ENCODE results near the gene MARF1.
A peak's percentile ranks its signal among the peaks of the same experiment; 100 is the strongest.

The MARF1 gene

DNA sequence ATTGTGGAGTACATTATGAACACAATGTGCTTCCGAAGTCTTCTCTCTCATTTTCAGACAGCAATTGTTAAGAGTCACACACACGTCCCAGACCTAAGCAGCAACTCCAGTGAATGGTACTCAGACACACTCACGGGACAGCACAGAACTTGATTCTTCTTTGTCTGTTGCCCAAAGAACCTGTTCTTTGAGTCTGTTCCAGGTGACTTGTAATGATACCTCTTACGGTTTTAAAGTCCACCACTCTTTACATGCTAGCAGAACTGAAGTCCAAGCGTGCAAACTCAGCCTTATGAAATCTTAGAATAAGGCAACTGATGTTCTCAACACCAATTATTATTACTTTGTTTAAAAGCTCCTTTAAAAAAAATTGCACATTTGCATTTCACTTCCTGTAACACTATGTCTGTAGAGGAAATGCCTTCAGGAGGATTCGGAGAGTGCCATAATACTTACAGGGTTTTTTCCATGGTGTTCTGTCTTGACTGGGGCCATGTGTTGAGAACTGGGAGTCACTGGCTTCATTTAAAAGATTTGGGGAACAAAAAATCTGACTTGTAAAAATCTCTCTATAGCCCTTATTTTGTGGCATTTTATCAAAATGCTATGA is 48.1 kb downstream of the MARF1 start:
- H3K4me1 ChIP-seq (ENCODE audit: control insufficient read depth in 2 of 2, insufficient read depth in 1 of 2, low read depth in 1 of 2, low read length in 2 of 2), result no peaks in the 10 kb centered on the region
- H3K79me1 ChIP-seq (ENCODE audit: low read depth, low read length), result no peaks in the 10 kb centered on the region
- peaks cover 28 to 62% of the 10 kb centered on the region in 2 donors for H3K36me3 ChIP-seq (replicated peaks in 1 of 2; ENCODE audit: control insufficient read depth in 2 of 2, insufficient read depth in 2 of 2, low read length in 2 of 2)
- no peak overlapping the region for H2AFZ ChIP-seq (ENCODE audit: low read length)
- H2BK120ac ChIP-seq (ENCODE audit: low read depth, low read length), result no peak overlapping the region
- no peak overlapping the region for H3K27ac ChIP-seq (replicated peaks; ENCODE audit: low read length)
- H2AK5ac ChIP-seq (ENCODE audit: low read depth, low read length), result no peak overlapping the region
- no peak for DNase-seq (ENCODE audit: low spot score)
- H3K14ac ChIP-seq (ENCODE audit: low read length), result no peak overlapping the region
- no peak overlapping the region for H3K9ac ChIP-seq (ENCODE audit: low read depth, low read length, poor library complexity)
- H3K9me3 ChIP-seq (replicated peaks in 1 of 2; ENCODE audit: control insufficient read depth in 2 of 2, insufficient read depth in 1 of 2, low read depth in 1 of 2, low read length in 2 of 2), result no peaks in the 10 kb centered on the region
- WGBS, 2 donors (ENCODE audit: extremely low coverage in 2 of 2, insufficient read length in 2 of 2, insufficient replicate concordance in 1 of 2), result no CpG with 5 or more reads among the region's 6 CpGs
- no peaks in the 10 kb centered on the region for H3K27me3 ChIP-seq (ENCODE audit: control insufficient read depth in 3 of 3, insufficient read depth in 3 of 3, low read depth in 1 of 3, low read length in 3 of 3)
- H3K4ac ChIP-seq (ENCODE audit: low read length), result no peak overlapping the region
- H4K8ac ChIP-seq (ENCODE audit: low read depth, low read length), result no peak overlapping the region
- H3K4me3 ChIP-seq (ENCODE audit: low read length in 2 of 2), result no peak overlapping the region
- H3K23ac ChIP-seq (ENCODE audit: low read depth, low read length, poor library complexity), result no peak overlapping the region
- no peak overlapping the region for H2BK5ac ChIP-seq (ENCODE audit: low read length)
- H2BK12ac ChIP-seq (ENCODE audit: low read length), result no peak overlapping the region
- H3K4me2 ChIP-seq (ENCODE audit: insufficient read depth, low read length, poor library complexity, severe bottlenecking), result no peak overlapping the region
- H3K18ac ChIP-seq (ENCODE audit: low read length), result no peak overlapping the region
- H4K91ac ChIP-seq (ENCODE audit: low read depth, low read length, poor library complexity), result no peak overlapping the region
- no peak overlapping the region for H2BK15ac ChIP-seq (ENCODE audit: low read length)

DNA sequence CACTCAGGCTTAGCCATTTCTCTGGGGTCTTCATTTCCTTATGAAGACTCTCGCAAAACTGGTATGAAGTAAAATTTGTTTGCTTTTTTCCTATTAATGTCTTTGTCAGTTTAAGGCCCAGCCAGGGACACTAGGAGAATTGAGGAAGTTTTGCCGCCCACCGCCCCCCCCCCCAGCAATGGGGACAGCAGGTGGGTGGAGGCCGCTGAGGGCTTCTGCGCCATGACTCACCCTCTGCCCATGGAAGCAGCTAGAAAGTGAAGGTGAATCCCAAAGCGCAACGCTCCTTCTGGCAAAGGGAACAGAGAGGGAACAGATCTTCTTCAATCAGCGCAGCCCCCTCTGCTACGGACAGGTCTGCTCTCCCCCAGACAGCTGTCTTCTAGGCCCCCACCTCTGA is 49.7 kb downstream of the MARF1 start:
- Histone ChIP-seq H3K79me1 (ENCODE audit: low read depth, low read length) (no peaks in the 10 kb centered on the region), H3K27ac (replicated peaks; ENCODE audit: low read length) (no peak overlapping the region), H3K18ac (ENCODE audit: low read length) (no peak overlapping the region), H2BK120ac (ENCODE audit: low read depth, low read length) (no peak overlapping the region), H3K14ac (ENCODE audit: low read length) (no peak overlapping the region), H4K8ac (ENCODE audit: low read depth, low read length) (no peak overlapping the region), H3K4me1 (ENCODE audit: control insufficient read depth in 2 of 2, insufficient read depth in 1 of 2, low read depth in 1 of 2, low read length in 2 of 2) (no peaks in the 10 kb centered on the region), H3K4me3 (ENCODE audit: low read length in 2 of 2) (no peak overlapping the region), H3K36me3 (replicated peaks in 1 of 2; ENCODE audit: control insufficient read depth in 2 of 2, insufficient read depth in 2 of 2, low read length in 2 of 2) (peaks cover 18 to 60% of the 10 kb centered on the region in 2 donors), H2BK12ac (ENCODE audit: low read length) (no peak overlapping the region), H2BK5ac (ENCODE audit: low read length) (no peak overlapping the region), H3K4ac (ENCODE audit: low read length) (no peak overlapping the region), H3K9ac (ENCODE audit: low read depth, low read length, poor library complexity) (no peak overlapping the region), H2AFZ (ENCODE audit: low read length) (no peak overlapping the region), H3K23ac (ENCODE audit: low read depth, low read length, poor library complexity) (no peak overlapping the region), H3K4me2 (ENCODE audit: insufficient read depth, low read length, poor library complexity, severe bottlenecking) (no peak overlapping the region), H3K9me3 (replicated peaks in 1 of 2; ENCODE audit: control insufficient read depth in 2 of 2, insufficient read depth in 1 of 2, low read depth in 1 of 2, low read length in 2 of 2) (peaks cover 0 to under 1% of the 10 kb centered on the region in 2 donors), H3K27me3 (ENCODE audit: control insufficient read depth in 3 of 3, insufficient read depth in 3 of 3, low read depth in 1 of 3, low read length in 3 of 3) (no peaks in the 10 kb centered on the region), H2AK5ac (ENCODE audit: low read depth, low read length) (no peak overlapping the region), H4K91ac (ENCODE audit: low read depth, low read length, poor library complexity) (no peak overlapping the region), H2BK15ac (ENCODE audit: low read length) (no peak overlapping the region)
- no CpG with 5 or more reads among the region's 9 CpGs for WGBS, 2 donors (ENCODE audit: extremely low coverage in 2 of 2, insufficient read length in 2 of 2, insufficient replicate concordance in 1 of 2)
- no peak for DNase-seq (ENCODE audit: low spot score)

DNA sequence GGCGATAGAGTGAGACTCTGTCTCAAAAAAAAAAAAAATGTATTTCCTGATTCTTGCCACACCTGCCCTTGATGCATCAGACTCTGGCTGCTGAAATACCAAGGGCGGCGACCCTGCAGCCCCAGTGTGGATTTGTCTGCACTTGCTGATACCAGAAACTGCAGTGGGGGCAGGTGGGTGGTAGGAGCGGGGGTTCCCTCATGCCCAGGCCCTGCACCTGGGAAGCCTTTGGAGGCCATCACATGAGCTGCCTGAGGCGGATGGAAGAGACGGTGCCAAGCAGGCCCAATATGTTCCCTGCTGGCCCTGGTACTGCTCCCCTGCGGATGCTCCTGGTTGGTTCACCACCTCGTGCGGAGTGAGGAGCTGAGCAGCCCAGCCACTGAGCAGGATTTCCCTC is 50.6 kb downstream of the MARF1 start:
- Histone ChIP-seq H3K4me1 (ENCODE audit: control insufficient read depth in 2 of 2, insufficient read depth in 1 of 2, low read depth in 1 of 2, low read length in 2 of 2) (no peaks in the 10 kb centered on the region), H3K9me3 (replicated peaks in 1 of 2; ENCODE audit: control insufficient read depth in 2 of 2, insufficient read depth in 1 of 2, low read depth in 1 of 2, low read length in 2 of 2) (peaks cover 4 to 8% of the 10 kb centered on the region in 2 donors), H2BK15ac (ENCODE audit: low read length) (no peak overlapping the region), H4K8ac (ENCODE audit: low read depth, low read length) (no peak overlapping the region), H3K4ac (ENCODE audit: low read length) (no peak overlapping the region), H3K18ac (ENCODE audit: low read length) (no peak overlapping the region), H3K27me3 (ENCODE audit: control insufficient read depth in 3 of 3, insufficient read depth in 3 of 3, low read depth in 1 of 3, low read length in 3 of 3) (no peaks in the 10 kb centered on the region), H2AFZ (ENCODE audit: low read length) (no peak overlapping the region), H3K27ac (replicated peaks; ENCODE audit: low read length) (no peak overlapping the region), H3K9ac (ENCODE audit: low read depth, low read length, poor library complexity) (no peak overlapping the region), H2AK5ac (ENCODE audit: low read depth, low read length) (no peak overlapping the region), H3K36me3 (replicated peaks in 1 of 2; ENCODE audit: control insufficient read depth in 2 of 2, insufficient read depth in 2 of 2, low read length in 2 of 2) (peaks cover 13 to 60% of the 10 kb centered on the region in 2 donors), H2BK5ac (ENCODE audit: low read length) (no peak overlapping the region), H3K79me1 (ENCODE audit: low read depth, low read length) (peaks cover 2% of the 10 kb centered on the region), H3K4me2 (ENCODE audit: insufficient read depth, low read length, poor library complexity, severe bottlenecking) (no peak overlapping the region), H3K4me3 (ENCODE audit: low read length in 2 of 2) (no peak overlapping the region), H4K91ac (ENCODE audit: low read depth, low read length, poor library complexity) (no peak overlapping the region), H2BK12ac (ENCODE audit: low read length) (no peak overlapping the region), H3K23ac (ENCODE audit: low read depth, low read length, poor library complexity) (peak overlapping the region; percentile 37), H3K14ac (ENCODE audit: low read length) (no peak overlapping the region), H2BK120ac (ENCODE audit: low read depth, low read length) (no peak overlapping the region)
- no peak for DNase-seq (ENCODE audit: low spot score)
- no CpG with 5 or more reads among the region's 9 CpGs for WGBS, 2 donors (ENCODE audit: extremely low coverage in 2 of 2, insufficient read length in 2 of 2, insufficient replicate concordance in 1 of 2)

DNA sequence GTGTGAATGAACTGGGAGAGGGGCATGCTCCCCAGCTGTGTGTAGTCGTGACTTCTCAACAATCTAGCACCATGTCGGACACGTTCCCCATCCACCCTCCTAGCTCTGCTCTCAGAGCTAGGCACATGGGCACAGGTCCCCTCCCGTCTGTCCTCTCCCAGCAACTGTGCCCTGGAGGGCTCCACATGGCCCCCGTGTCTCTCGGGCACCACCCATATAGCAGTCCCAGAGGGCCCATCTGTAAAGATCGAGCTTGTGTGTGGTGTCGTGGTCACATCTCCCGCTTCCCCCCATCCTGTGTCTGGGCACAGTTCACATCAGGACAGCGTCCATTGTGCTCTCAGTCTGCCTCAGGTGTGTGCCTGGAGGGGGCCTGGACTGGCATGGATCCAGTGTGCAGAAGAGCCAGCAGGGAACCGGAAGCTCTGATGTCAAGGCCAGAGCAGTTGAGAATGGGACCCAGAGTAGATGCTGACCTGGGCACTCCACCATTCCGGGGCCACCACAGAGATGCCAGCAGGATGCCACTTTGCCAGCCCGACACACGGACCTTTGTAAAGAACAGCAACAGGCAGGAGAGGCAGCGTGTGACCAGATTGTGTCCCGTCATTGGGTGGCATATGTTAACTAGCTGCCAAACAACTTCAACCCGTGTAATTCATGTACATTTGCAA is 55.7 kb downstream of the MARF1 start:
- no peak overlapping the region for H2BK15ac ChIP-seq (ENCODE audit: low read length)
- H3K36me3 ChIP-seq (replicated peaks in 1 of 2; ENCODE audit: control insufficient read depth in 2 of 2, insufficient read depth in 2 of 2, low read length in 2 of 2), result peaks cover 24 to 55% of the 10 kb centered on the region in 2 donors

More for the DNA sequence above, 55.7 kb downstream of the MARF1 start:
- no CpG with 5 or more reads among the region's 17 CpGs for WGBS, 2 donors (ENCODE audit: extremely low coverage in 2 of 2, insufficient read length in 2 of 2, insufficient replicate concordance in 1 of 2)
- Histone ChIP-seq H3K9me3 (replicated peaks in 1 of 2; ENCODE audit: control insufficient read depth in 2 of 2, insufficient read depth in 1 of 2, low read depth in 1 of 2, low read length in 2 of 2) (peaks cover 20 to 28% of the 10 kb centered on the region in 2 donors), H3K4me2 (ENCODE audit: insufficient read depth, low read length, poor library complexity, severe bottlenecking) (no peak overlapping the region), H2BK12ac (ENCODE audit: low read length) (no peak overlapping the region), H4K8ac (ENCODE audit: low read depth, low read length) (peak overlapping the region; percentile 19), H4K91ac (ENCODE audit: low read depth, low read length, poor library complexity) (no peak overlapping the region), H2AK5ac (ENCODE audit: low read depth, low read length) (no peak overlapping the region), H3K18ac (ENCODE audit: low read length) (peak overlapping the region; percentile 44), H3K14ac (ENCODE audit: low read length) (peak overlapping the region; percentile 47), H2BK5ac (ENCODE audit: low read length) (peak overlapping the region; percentile 59), H3K4me3 (ENCODE audit: low read length in 2 of 2) (no peak overlapping the region), H3K4me1 (ENCODE audit: control insufficient read depth in 2 of 2, insufficient read depth in 1 of 2, low read depth in 1 of 2, low read length in 2 of 2) (no peaks in the 10 kb centered on the region), H3K27ac (replicated peaks; ENCODE audit: low read length) (no peak overlapping the region), H3K79me1 (ENCODE audit: low read depth, low read length) (peaks cover 2% of the 10 kb centered on the region), H2BK120ac (ENCODE audit: low read depth, low read length) (no peak overlapping the region), H3K23ac (ENCODE audit: low read depth, low read length, poor library complexity) (peak overlapping the region; percentile 17), H3K9ac (ENCODE audit: low read depth, low read length, poor library complexity) (peak overlapping the region; percentile 3), H3K27me3 (ENCODE audit: control insufficient read depth in 3 of 3, insufficient read depth in 3 of 3, low read depth in 1 of 3, low read length in 3 of 3) (no peaks in the 10 kb centered on the region), H3K4ac (ENCODE audit: low read length) (no peak overlapping the region), H2AFZ (ENCODE audit: low read length) (no peak overlapping the region)
- no peak for DNase-seq (ENCODE audit: low spot score)
